Activated gamma-delta T cell treated with anti-CD3 and anti-CD28 coated beads, Interleukin-2, amount 50 U/mL, for 16 hours (primary cell): Measurements from ENCODE around the gene GFOD2.
"Not testable (repeated sequence)": the region's sequence is repeated elsewhere in the genome, so short reads cannot be mapped to it uniquely, and the experiment has no call there.

ENCODE experiments used
- DNase-seq: peaks from one replicate; pipeline ENCODE4 v3.0.0-alpha.2; 2020; ENCODE audit warnings: low read depth

Gene GFOD2

GRCh38 chr16:67719048-67719777 is at the start of gene GFOD2:
Gene GFOD2, minus strand, starts transcription at chr16:67719316. Its CDS starts 33,601 bp downstream, at chr16:67685715.
- DNase-seq: peak; percentile 98

- no peak for DNase-seq
Observed at GRCh38 chr16:67767953-67768352, 48.8 kb upstream of the GFOD2 start.

DNA sequence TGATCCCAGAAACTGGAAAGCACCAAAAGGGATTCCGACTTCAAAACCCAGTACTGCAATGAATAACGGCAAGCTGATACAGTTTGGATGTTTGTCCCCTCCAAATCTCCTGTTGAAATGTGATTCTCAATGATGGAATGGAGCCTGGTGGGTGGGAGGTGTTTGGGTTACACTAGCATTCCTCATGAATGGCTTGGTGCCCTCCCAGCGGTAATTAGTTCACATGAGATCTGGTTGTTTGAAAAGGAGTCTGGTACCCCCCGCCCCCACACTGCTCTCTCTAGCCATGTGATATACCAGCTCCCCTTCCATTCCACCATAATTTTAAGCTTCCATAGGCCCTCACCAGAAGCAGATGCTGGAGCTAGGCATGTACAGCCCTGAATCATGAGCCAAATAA is 47.2 kb upstream of the GFOD2 start:
- DNase-seq: no peak

- DNase-seq: no peak
Observed at GRCh38 chr16:67764158-67764667, 45.1 kb upstream of the GFOD2 start.

- DNase-seq: no peak
Observed at GRCh38 chr16:67763066-67763465, 44.0 kb upstream of the GFOD2 start.

DNA sequence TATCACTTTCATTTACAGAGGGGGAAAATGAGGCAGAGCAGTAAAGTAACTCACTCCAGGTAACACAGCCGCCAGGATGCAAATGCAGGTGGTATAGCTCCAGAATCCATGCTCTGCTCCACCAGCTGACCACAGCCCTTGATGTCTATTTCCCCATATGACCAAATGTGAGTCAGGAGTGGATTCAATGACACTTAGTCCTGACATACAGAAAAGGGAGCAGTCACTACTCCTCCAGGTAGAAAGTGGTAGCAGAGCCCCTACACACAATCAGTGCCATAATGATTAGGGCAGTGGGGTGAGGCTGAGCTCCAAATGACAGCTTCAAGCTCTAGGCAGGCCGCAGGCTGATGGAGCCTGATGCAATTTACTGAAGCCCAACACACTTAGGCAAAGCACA is 43.3 kb upstream of the GFOD2 start:
- no peak for DNase-seq

GRCh38 chr16:67761924-67762323 is 42.8 kb upstream of the GFOD2 start:
- no peak for DNase-seq

DNA sequence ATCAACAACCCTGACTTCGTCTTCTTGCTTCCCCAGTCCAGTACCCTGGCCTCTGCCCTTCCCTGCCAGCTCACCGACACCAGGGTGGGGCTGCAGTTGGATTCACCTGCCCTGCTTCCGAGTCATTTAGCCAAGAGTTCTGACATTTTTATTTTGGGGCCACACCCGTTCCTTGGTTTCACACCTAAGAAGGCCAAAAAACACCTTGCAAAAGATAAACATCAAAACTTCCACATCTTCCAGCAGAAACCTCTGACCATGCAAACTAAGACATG is 41.8 kb upstream of the GFOD2 start:
- DNase-seq: no peak

- no peak for DNase-seq
Observed at GRCh38 chr16:67760206-67760955, 41.3 kb upstream of the GFOD2 start.

DNA sequence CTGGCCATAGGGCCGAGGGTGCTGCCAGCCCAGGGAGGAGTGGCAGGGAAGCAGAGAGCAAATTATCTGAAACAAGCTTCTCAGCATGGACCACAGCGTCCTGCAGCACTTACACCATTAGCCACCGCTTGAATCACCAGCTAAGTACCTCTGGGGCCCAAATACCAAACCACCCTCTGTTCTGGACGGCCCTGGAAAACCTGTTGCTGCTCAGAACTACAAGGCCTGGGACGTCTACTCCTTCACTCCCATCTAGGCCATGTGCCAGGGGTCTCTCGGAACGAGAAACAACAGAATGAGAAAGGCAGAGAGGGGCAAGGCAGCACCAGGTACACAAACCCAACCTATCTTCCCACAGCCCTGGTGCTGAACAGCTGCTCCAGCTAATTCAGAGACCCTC is 39.9 kb upstream of the GFOD2 start:
- no peak for DNase-seq

DNA sequence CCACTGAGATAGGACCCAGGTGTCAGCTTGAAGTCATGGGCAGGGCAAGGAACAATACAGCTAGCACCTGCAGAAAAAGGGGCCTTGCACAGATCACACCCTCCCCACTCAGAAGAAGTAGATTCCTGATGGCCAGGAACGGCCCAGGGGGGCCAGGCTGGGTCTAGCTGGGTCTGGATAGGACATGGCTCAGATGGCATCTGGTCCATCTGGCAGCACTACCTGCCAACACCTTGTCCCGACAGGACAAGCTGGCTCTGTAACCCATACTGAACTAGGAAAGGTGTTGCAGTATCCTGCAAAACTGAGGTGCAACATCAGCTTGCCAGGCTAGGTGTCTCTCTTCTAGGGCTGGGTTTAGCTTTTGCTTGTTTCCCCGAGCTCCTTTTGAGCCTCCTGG is 38.9 kb upstream of the GFOD2 start:
- no peak for DNase-seq

GRCh38 chr16:67752641-67753040 is 33.5 kb upstream of the GFOD2 start:
- DNase-seq: no peak

DNA sequence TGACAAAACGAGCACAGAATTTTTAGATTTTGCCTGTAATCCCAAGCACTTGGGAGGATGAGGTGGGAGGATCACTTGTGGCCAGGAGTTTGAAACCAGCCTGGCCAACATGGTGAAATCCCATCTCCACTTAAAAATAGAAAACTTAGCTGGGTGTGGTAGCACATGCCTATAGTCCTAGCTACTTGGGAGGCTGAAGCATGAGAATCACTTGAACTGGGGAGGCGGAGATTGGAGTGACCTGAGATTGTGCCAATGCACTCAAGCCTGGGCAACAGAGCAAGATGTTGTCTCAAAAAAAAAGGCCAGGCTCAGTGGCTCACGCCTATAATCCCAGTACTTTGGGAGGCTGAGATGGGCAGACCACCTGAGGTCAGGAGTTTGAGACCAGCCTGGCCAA is 32.2 kb upstream of the GFOD2 start:
- DNase-seq: not testable (repeated sequence)

- no peak for DNase-seq
Observed at GRCh38 chr16:67750466-67750865, 31.4 kb upstream of the GFOD2 start.

GRCh38 chr16:67749436-67750078 is 30.4 kb upstream of the GFOD2 start:
- DNase-seq: no peak

- no peak for DNase-seq
Observed at GRCh38 chr16:67748834-67749233, 29.7 kb upstream of the GFOD2 start.

DNA sequence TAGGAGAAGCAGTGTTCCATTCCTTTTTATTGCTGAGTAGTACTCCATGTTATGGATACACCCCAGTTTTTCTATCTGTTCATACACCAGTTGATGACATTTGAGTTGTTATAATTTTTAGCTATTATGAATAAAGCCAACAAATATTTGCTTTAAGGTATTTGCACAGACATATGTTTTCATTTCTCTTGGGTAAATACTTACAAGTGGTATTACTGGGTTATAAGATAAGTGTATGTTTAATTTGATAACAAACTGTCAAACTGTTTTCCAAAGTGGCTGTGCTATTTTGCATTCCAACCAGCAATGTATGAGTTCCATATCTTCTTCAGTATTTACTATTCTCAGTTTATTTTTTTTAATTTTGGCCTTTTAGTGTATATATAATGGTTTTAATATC is 27.7 kb upstream of the GFOD2 start:
- DNase-seq: no peak

- no peak for DNase-seq
Observed at GRCh38 chr16:67741118-67741517, 22.0 kb upstream of the GFOD2 start.

DNA sequence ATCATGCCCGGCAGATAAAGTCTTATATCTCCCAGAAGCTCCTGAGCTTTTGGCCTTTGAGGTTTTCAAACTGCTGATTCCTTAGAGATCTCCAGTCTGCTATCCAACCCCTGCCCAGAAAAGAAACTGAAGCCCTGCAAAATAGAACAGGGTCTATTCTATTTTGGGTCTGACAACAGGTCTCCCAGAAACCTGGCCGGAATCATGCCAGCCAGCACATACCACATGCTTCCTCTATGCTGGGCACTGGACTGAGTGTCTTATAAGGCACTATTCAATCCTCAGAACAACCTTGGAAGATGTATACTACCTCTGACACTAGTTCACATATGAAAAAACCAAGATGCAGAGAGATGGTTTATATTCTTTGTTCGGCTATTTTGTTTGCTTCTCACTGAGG is 21.3 kb upstream of the GFOD2 start:
- no peak for DNase-seq

DNA sequence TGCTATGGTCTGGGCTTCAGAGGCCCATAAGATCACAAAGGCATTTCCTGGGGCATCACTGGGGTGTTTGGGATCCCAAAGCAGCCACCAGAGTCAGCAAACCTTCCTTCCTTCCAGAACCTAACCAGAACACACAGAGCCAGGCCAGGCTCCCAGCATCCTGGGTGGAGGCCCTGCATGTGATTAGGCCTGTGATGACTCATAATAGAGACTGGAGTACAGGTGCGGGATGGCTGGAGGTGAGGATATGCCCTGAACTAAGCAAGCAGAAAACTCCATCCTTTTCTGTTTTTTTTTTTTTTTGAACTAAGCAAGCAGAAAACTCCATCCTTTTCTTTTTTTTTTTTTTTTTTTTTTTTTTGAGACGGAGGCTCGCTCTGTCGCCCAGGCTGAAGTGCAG is 17.7 kb upstream of the GFOD2 start:
- DNase-seq: no peak

- DNase-seq: no peak
Observed at GRCh38 chr16:67734731-67735201, 15.7 kb upstream of the GFOD2 start.

- DNase-seq: no peak
Observed at GRCh38 chr16:67733734-67734470, 14.8 kb upstream of the GFOD2 start.

- DNase-seq: no peak
Observed at GRCh38 chr16:67731753-67732095, 12.6 kb upstream of the GFOD2 start.
